Stimulated activated CD4-positive, alpha-beta T cell treated with anti-CD3 and anti-CD28 coated beads, Interleukin-15, amount 100 ng/mL, for 24 hours (primary cell): ENCODE data around the gene PKDCC.

Experiments
- DNase-seq: peaks from one replicate; pipeline ENCODE4 v3.0.0-alpha.2; 2020

The PKDCC gene

GRCh38 chr2:42047488-42048298, at the start of gene PKDCC:
PKDCC (plus strand) TSS chr2:42048021; CDS start chr2:42048200, 179 bp downstream.
- peak; percentile 51 for DNase-seq

GRCh38 chr2:41998186-41999127, 49.4 kb upstream of the PKDCC start:
- no peak for DNase-seq

DNA sequence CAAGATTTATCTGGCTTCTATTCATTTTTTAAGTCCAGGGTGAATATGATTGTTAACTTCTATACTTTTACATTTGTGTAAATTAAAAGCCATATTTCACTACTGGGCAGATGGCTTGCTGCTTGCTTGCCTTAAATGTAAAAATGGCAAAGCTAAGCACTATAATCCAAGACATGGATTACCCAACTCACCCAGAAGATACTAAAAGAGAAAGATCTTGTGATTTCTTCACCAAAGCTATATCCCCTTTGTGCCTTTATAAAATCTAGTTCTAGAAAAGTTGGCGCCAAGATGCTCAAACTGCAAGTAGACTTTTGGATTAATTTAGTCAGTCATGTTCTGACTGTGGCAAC, 48.7 kb upstream of the PKDCC start:
- DNase-seq, result no peak

DNA sequence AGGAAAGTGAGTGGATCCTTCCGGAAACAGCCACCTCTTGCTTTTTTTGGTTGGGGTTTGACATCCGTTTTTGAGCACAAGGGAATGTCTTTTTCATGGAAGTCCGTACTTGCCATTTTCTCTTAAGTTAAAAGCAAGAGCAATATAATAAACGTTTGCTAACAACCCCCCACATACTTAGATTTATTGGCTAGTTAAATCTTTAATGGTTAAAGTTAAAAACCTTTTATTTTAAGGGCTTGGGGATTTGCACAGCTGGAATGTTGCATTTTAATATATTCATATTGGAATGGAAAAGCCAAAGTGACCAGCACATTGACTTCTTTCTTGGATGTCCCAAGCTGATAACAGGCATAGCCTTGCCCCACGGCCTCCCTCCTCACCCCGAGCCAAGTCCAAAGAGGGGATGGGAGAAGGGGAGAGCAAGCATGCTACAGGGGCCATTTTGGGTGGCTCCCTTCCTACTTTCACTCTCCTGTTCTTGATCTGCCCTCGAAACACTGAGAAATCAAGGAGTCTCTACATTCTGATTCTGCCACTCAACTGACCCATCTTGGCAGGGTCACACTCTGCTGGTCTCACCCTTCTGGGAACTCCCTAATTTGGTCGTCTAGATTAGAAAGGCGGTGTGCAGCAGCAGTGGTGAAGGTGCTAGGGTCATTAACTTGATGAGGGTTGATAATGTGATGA, 48.1 kb upstream of the PKDCC start:
- DNase-seq, result no peak

DNA sequence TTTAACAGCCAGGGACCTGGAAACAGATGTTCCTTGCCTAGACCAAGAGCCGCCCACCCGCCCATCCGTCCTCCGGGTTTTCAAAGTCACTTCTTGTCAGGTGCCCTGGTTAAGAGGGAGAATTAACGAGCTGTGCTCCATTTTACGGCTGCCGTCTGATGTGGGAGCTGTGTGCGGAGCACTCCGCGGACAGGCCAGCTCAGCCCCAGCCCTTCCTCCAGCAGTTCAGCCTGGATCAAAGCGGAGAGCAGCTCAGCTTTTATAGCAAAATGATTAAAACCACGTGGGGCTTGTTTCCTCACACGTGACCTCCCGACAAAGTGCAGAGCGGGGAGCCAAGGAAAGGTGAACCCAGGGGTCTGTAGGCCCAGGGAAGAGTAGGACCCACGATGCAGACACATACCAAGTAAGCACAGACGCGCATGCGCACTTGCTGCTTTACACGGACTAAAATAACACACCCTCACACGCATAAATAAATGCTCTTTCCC, 46.1 kb upstream of the PKDCC start:
- no peak for DNase-seq

DNA sequence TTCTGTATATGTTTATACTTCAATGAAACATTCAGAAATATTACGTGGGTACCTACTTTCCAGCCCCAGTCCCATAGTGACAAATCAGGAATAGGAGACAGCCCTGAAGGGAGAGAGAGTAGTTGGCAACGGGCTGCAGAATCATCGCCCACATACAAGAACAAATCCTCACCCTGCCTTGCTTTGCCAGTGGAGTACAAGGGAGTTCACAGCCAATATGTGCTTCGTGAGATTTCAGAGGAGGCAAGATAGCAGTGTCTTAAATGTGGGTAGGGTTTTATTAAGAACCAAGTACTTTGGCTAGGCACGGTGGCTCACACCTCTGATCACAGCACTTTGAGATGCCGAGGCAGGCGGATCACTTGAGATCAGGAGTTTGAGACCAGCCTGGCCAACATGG, 40.3 kb upstream of the PKDCC start:
- DNase-seq, result no peak

- no peak for DNase-seq
Observed at GRCh38 chr2:42008241-42008921, 39.4 kb upstream of the PKDCC start.

- DNase-seq, result peak; percentile 28
Observed at GRCh38 chr2:42009657-42010580, 37.9 kb upstream of the PKDCC start.

DNA sequence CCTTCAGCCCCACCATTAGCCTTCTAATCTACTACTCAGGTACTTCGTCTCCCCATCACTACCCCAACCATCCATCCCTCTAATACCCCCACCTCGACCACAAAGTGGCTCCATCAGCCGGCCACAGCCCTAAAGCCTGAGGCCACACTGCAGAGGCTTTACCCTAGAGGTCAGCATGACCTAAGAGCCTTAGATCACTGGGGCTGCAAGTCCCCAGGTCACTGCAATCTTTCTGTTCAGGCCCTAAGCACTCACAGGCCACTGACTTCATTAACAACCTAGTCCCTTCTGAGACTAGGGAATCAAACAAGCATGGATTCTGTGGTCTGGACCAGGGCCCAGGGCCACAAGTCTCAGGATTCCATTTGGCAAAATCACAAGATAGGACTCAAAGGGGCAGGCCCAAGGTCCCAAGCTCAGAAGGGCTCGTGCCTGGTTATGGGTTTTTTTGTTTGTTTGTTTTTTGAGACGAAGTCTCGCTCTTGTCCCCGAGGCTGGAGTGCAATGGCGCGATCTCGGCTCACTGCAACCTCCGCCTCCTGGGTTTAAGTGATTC, 37.0 kb upstream of the PKDCC start:
- no peak for DNase-seq

DNA sequence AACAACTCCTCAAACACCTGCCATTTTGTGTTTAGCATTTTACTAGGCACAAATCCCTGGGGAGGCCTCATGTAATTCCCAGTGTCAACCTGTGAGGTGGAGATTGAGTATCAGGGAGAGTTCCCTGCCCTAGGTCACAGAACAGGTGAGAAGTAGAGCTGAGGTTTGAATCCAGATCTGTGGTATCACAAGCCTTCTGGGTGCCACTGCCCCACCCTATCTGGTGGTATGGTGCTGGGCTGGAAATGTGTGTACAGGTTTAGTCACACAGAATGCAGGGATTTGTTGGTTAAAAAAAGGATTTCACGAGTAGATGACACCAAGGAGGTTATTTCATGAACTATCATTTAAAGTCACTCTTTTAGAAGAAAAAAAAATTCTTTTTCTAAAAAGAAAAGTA, 35.7 kb upstream of the PKDCC start:
- DNase-seq, result no peak

GRCh38 chr2:42012651-42013050, 35.2 kb upstream of the PKDCC start:
- no peak for DNase-seq

DNA sequence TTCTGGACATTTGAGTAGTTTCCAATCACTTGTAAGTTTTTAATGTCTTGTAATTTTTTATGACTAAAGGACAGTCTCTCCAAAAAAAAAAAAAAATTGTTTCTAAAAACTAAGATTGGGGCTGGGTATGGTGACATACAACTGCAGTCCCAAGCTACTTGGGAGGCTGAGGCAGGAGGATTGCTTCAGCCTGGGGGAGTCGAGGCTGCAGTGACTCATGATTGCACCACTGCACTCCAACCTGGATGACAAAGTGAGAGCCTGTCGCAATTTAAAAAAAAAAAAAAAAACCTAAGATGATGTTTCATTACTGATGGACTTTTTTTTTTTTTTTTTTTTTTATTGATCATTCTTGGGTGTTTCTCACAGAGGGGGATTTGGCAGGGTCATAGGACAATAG, 34.4 kb upstream of the PKDCC start:
- DNase-seq, result no peak

- no peak for DNase-seq
Observed at GRCh38 chr2:42021464-42021863, 26.4 kb upstream of the PKDCC start.

DNA sequence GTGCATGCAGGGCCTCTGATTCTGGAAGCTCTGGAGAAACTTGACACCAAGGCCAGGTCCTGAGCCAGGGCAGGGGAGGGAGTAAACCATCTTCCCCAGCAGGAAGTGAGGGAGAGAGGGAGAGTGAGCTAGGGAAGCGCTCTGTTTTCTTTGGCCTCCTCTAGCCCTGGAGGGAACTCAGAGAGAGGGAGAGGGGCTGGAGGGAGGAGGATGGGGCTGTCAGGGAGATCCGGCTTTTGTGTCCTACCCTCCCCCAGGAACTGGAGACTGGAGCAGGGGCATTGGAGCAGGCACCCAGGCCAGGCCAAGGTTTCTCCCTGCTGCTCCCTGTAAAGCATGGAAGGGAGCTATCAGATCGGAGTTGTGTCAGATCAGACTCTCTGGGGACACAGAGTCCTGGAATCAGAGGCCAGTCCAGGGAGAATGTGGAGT, 22.7 kb upstream of the PKDCC start:
- no peak for DNase-seq

DNA sequence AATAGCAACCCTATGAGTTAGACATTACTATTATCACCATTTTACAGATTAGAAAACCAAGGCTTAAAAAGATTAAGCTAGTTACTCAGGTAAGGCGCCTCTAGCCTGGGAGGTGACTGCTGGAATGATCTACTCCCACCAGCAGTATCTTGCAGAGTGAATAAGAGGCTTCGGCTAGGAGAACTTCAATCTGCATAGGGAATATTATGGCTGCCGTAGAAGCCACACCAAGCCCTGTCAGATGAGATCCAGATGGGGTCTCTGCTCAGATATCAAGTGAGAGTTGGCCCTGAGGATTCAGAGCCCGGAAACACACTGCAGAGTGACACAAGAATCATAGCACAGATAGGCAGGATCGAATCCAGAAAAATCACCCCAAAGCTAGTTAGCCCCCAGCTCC, 21.5 kb upstream of the PKDCC start:
- no peak for DNase-seq

- DNase-seq, result no peak
Observed at GRCh38 chr2:42028571-42029148, 19.2 kb upstream of the PKDCC start.

DNA sequence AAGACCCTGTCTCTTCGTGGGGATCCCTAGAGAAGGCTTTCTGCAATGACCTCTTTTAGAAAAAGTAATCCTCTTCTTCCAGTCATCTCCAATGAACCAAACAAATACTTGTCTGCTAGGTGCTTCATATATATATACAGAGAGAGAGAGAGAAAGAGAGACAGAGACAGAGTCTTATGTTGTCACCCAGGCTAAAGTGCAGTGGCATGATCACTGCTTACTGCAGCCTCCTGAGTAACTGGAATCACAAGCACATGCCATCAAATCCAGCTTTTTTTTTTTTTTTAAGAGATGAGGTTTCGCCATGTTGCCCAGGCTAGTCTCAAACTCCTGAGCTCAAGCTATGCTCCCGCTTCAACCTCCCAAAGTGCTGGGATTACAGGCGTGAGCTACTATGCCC, 18.6 kb upstream of the PKDCC start:
- DNase-seq, result no peak

- no peak for DNase-seq
Observed at GRCh38 chr2:42029639-42030199, 18.1 kb upstream of the PKDCC start.

GRCh38 chr2:42030200-42030759, 17.5 kb upstream of the PKDCC start:
- no peak for DNase-seq

GRCh38 chr2:42030829-42031228, 17.0 kb upstream of the PKDCC start:
- DNase-seq, result no peak
